M059J (cell line): ENCODE results near the gene PVR. TPM values are rescaled to one million over a fixed set of nuclear protein-coding genes. Genes with fewer than 3 reads are reported as not detected.
A peak's percentile ranks its signal among the peaks of the same experiment; 100 is the strongest.
"Not testable (repeated sequence)": the region's sequence is repeated elsewhere in the genome, so short reads cannot be mapped to it uniquely, and the experiment has no call there.

Experiments
- DNase-seq: peaks from one replicate; pipeline ENCODE4 v3.0.0-alpha.2; 2012; ENCODE audit warnings: low read depth
- total RNA-seq: library from RNA; depleted of rRNA; stranded (reverse); fragments of >200 nt; shearing (Covaris generic); gene quantifications from 2 replicates; pipeline ENCODE4 v1.2.3, GENCODE V29; 2014

Gene PVR
- total RNA-seq, 1 experiment from 2014 or later = 146 TPM

DNA sequence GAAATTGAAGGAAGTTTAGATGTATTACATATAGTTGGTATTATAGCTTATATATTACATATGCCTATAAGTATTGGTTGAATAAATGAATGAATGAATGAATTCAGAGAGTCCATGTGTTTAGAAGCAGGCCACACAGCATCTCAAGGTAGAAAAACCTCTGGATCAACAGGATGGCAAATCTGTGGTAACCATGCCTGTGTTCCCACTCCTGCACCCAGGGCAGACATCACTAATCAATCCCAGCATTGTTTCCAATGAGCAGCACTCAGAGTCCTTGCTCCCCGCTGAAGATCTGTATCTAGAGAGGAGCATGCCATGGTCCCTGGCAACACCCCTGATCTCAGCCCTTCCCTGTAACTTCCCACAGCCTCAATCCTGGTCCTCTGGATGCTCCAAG, 28.5 kb downstream of the PVR start:
- no peak for DNase-seq

- no peak for DNase-seq
Observed at GRCh38 chr19:44673510-44673909, 29.8 kb downstream of the PVR start.

DNA sequence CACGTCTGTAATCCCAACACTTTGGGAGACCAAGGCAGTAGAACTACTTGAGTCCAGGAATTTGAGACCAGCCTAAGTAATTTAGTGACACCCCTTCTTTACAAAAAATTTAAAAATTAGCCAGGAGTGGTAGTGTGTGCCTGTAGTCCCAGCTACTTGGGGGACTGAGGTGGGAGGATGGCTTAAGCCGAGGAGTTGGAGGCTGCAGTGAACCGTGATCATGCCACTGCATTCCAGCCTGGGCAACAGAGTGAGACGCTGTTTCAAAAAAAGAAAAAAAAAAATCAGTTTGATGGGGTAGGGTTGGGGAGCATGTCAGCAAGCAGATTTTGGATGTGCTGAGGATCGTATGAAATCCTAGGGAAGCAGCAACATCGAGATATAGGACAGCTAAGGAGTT, 31.8 kb downstream of the PVR start:
- DNase-seq = no peak

GRCh38 chr19:44677019-44677811, 33.5 kb downstream of the PVR start:
- peak; percentile 88 for DNase-seq

GRCh38 chr19:44680536-44680935, 36.8 kb downstream of the PVR start:
- no peak for DNase-seq

GRCh38 chr19:44681992-44682790, 38.5 kb downstream of the PVR start:
- no peak for DNase-seq

DNA sequence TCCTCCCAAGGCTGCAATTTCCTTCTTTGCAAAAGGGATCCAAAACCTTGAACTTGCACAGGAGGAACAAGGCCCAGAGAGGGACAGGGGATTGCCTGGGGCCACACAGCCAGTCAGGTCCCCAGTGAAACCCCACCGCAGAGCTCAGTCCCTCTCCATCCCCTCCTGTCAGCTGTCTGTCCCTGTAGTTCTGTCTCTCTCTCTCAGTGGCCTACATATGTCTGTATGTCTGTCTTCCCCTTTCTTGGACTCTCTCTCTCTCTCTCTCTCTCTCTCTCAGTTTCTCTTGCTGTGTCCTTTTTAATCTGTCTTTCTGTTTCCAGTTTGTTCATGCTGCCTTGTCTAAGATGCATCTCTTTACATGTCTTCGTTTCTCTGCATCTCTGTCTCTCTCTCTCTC, 39.1 kb downstream of the PVR start:
- no peak for DNase-seq

GRCh38 chr19:44683434-44684210, 39.9 kb downstream of the PVR start:
- no peak for DNase-seq

DNA sequence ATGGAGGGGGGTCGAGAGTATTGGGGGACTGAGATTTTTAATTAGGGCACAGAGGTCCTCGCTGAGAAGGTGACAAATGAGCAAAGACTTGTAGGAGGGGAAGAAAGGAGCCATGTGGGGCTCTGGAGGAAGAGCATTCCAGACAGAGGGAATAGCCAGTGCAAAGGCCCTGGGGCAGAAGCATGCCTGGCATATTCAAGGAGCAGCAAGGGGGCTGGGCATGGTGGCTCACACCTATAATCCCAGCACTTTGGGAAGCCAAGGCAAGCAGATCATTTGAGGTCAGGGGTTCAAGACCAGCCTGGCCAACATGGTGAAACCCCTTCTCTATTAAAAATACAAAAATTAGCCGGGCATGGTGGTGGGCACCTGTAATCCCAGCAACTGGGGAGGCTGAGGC, 40.7 kb downstream of the PVR start:
- not testable (repeated sequence) for DNase-seq

DNA sequence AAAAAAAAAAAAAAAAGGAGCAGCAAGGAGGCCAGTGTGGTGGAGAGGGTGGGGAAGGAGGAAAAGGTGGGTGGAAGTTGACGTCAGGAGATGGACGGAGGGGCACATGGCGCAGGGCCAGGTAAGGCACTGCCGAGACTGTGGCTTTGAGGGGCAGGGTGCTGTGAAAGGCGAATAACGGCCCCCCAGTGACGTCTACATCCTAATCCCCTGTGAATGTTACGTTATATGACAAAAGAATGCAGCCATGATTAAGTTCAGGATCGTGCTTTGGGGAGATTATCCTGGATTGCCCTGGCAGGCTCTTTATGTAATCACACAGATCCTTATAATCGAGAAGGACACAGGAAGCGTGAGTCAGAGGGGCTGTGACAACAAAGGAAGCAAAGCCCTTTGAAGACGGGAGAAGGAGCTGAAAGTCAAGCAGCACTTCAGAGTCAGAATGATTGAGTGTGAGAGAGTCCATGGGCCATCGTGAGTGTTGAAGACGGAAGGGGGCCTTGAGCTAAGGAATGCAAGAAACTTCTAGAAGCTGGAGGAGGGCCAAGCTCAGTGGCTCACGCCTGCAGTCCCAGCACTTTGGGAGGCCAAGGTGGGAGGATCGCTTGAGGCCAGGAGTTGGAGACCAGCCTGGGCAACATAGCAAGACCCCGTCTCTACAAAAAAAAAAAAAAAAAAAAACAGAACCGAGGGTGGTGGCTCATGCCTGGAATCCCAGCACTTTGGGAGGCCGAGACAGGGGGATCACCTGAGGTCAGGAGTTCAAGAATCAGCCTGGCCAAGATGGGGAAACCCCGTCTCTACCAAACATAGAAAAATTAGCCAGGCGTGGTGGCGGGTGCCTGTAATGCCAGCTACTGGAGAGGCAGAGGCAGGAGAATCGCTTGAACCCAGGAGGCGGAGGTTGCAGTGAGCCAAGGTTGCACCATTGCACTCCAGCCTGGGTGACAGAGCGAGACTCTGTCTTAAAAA, 41.5 kb downstream of the PVR start:
- peak; percentile 99 for DNase-seq

GRCh38 chr19:44685877-44686276, 42.2 kb downstream of the PVR start:
- peak; percentile 79 for DNase-seq

DNA sequence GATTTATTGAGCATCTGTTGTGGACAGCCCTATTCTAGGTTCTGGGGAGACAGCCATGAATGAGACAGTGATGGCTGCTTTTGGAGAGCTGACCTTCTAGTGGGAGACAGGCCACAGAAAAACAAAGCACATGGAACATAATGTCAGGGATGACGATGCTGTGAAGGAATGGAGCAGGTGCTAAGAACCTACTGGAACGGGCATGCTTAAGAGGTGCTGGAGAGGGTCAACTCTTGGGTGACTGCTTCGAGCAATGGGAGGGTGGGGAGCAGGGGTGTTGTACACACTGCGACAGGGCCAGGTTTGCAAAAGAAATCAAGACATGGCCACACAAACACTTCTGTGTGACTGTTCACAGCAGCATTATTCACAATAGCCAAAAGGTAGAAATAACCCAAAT, 43.2 kb downstream of the PVR start:
- no peak for DNase-seq

DNA sequence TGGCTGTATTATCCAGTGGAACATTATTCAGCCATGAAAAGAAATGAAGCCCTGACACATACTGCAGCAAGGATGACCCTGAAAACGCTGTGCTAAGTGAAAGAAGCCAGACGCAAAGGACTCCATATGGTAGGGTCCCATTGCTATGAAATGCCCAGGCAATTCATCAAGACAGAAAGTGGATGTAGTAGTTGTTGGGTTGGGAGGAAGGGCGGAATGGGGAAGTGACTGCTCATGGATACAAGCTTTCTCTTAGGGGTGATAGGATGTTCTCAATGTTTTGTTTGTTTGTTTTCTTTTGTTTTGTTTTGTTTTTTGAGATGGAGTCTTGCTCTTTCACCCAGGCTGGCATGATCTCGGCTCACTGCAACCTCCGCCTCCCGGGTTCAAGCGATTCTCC, 44.2 kb downstream of the PVR start:
- DNase-seq = no peak

- peak; percentile 71 for DNase-seq
Observed at GRCh38 chr19:44689290-44690130, 45.8 kb downstream of the PVR start.

GRCh38 chr19:44690131-44690440, 46.4 kb downstream of the PVR start:
- DNase-seq = no peak

DNA sequence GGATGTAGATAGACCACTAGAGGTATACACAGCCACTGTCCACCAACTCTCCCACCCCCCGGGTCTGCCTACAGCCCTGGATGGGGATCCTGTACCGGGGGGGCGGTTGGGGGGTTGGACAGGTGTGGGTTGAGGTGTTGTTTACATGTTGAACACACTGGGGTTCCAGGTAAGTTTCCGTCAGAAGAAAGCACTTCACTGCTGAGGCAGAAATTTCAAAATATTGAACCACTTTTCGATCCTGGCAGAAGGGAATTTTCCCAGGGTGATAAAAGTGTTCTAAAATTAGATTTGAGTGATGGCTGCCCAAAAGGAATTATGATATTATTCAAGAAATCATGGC, 48.6 kb downstream of the PVR start:
- DNase-seq = no peak

GRCh38 chr19:44694184-44694579, 50.5 kb downstream of the PVR start:
- no peak for DNase-seq

DNA sequence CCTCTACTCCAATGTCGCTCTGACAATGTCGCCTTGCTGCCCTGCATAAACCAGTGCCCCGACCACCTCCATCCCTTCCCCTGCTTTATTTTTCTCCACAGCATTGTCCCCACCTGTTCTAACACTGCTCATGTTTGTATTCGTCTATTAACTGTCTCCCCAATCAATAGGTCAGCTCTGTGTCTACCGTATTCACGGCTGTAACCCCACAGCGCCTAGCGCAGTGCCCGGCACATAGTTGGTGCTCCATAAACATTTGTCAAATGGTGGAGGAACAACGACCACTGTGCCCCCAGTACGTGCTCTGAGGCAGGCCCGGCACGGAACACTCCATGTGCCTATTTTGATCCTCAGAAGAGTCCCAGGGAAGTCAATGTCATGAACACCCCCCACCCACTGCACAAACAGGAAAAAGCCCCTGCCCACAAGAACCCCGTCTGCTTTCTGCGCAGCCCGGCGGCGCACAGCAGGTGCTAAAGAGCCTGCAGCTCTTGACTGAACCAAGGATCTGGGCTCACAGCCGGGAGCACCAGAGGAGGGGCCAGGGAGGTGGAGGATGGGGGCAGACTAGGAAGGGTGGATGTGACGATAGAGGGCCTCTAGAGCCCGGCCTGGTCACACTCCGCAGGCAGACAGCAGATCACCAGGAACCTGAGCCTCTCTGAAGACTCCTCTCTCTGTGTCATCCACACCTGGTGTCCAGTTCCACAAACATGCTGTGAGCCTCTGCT, 53.4 kb downstream of the PVR start:
- no peak for DNase-seq

DNA sequence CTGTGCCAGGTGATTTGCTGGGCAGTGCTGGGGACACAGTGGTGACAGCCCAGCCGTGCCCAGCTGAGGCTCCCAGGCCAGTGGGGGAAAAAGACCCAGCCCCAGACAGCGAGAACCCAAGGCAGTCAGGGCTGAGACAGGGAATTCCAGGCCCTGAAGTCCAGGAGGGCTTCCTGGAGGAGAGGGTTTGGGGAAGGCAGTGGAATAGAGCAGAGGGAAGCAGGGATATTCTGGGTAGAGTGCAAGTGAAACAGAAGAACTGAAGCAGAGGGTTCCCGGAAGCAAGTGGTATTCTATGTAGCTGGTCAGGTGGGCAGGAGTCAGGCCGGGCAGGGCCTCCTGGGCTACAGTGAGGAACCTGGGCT, 53.9 kb downstream of the PVR start:
- no peak for DNase-seq
